ENCODE data around the gene DRAP1.

GRCh38 chr11:65916391-65916790 lies 2.8 kb upstream of the DRAP1 start:
- TF ChIP-seq CTCF (IDR thresholded peaks at IDR 0.05; ENCODE audit: low read length) (no peak), EZH2 (optimal IDR thresholded peaks at IDR 0.05; ENCODE audit: low read depth, low read length) (no peak)

Measured in MM.1S (cell line).